Central memory CD4-positive, alpha-beta T cell (primary cell): ENCODE data around the gene ENDOU.

ENCODE experiments used
- DNase-seq: peaks from one replicate; pipeline ENCODE4 v3.0.0; 2022

ENDOU gene

GRCh38 chr12:47757364-47757839 lies 32.1 kb upstream of the ENDOU start:
- DNase-seq = no peak

GRCh38 chr12:47755655-47756562 lies 30.6 kb upstream of the ENDOU start:
- DNase-seq = peak; percentile 29

GRCh38 chr12:47754881-47755280 lies 29.6 kb upstream of the ENDOU start:
- DNase-seq = no peak

GRCh38 chr12:47754126-47754525 lies 28.8 kb upstream of the ENDOU start:
- no peak for DNase-seq

GRCh38 chr12:47753021-47754001 lies 28.0 kb upstream of the ENDOU start:
- DNase-seq = no peak

- no peak for DNase-seq
These were observed 27.3 kb upstream of the ENDOU start for GRCh38 chr12:47752552-47752951.

- DNase-seq = no peak
These were observed 26.8 kb upstream of the ENDOU start for GRCh38 chr12:47752121-47752520.

GRCh38 chr12:47751561-47751960 lies 26.3 kb upstream of the ENDOU start:
- no peak for DNase-seq

- DNase-seq = no peak
These were observed 25.7 kb upstream of the ENDOU start for GRCh38 chr12:47750916-47751470.

GRCh38 chr12:47750229-47750798 lies 25.0 kb upstream of the ENDOU start:
- DNase-seq = no peak

- DNase-seq = no peak
These were observed 23.6 kb upstream of the ENDOU start for GRCh38 chr12:47748899-47749298.

- DNase-seq = no peak
These were observed 23.2 kb upstream of the ENDOU start for GRCh38 chr12:47748507-47748828.

- DNase-seq = no peak
These were observed 22.6 kb upstream of the ENDOU start for GRCh38 chr12:47747596-47748506.

GRCh38 chr12:47747126-47747525 lies 21.8 kb upstream of the ENDOU start:
- DNase-seq = no peak

GRCh38 chr12:47746523-47746922 lies 21.2 kb upstream of the ENDOU start:
- no peak for DNase-seq

- DNase-seq = no peak
These were observed 20.8 kb upstream of the ENDOU start for GRCh38 chr12:47746073-47746472.

GRCh38 chr12:47745485-47746041 lies 20.3 kb upstream of the ENDOU start:
- DNase-seq = no peak

GRCh38 chr12:47744778-47745436 lies 19.6 kb upstream of the ENDOU start:
- DNase-seq = no peak

GRCh38 chr12:47744005-47744651 lies 18.8 kb upstream of the ENDOU start:
- DNase-seq = peak; percentile 53

- no peak for DNase-seq
These were observed 18.1 kb upstream of the ENDOU start for GRCh38 chr12:47743311-47743860.
